Measurements from ENCODE around the gene SPATA17.

DNA sequence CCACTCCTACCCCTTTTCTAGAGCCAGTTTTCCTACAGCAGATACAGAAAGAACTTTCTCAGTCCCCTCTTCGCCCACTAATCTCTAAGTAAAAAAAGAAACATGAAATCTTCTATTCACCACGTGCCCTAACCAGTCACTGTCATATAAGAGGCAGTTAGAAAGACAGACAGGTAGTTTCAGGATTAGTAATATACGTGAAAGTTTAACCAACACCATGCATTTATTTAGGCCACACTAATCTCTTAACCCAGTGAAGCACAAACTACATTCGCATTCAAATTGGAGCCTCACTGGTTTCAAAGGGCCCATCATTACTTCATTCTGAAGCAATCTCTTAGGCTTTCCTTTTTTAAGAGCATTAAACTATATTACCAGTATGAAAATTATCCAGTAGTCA is 10.3 kb upstream of the SPATA17 start:
- TF ChIP-seq CTCF (IDR thresholded peaks at IDR 0.05) (no peak), EP300 (IDR thresholded peaks at IDR 0.05) (no peak)
